Fibroblast of skin of right quadriceps (primary cell): ENCODE results near the gene SQSTM1.
"Not testable (repeated sequence)": the region's sequence is repeated elsewhere in the genome, so short reads cannot be mapped to it uniquely, and the experiment has no call there.

ENCODE experiments used
- DNase-seq: peaks from one replicate; pipeline ENCODE4 v3.0.0-alpha.2; 2013

The SQSTM1 gene

GRCh38 chr5:179827680-179828079 lies 7.0 kb downstream of the SQSTM1 start:
- DNase-seq, result peak; percentile 59

DNA sequence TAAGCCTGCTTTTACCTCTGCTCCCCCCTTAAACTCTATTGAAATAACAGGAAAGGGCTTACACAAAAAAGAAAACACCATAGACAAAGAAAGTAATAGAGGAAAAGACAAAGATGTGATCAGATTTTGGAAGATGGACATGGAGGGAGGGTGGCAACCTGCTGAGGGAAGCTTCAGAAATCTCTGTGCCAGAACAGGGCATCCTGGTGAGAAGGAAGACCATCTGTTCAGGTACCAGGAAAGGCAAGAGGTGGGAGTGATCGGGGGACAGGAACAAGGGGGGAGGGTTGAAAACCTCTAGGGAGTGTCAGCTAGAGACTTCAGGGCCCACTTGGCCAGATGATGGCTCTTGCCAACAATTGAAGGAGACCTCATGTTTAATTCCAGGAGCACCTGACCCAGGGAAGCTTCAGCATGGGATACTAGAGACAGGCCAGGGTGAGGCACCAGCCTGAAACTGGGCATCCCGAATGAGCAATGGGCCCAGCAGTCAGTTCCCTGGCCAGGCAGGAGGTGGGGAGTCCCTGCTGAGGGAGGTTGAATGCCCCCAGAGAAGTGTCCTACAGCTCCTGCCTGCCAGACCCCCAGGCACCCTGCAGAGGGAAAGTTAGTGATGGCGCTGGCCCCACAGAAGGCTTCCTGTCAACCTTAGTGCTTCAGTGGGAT lies 8.2 kb downstream of the SQSTM1 start:
- no peak for DNase-seq

DNA sequence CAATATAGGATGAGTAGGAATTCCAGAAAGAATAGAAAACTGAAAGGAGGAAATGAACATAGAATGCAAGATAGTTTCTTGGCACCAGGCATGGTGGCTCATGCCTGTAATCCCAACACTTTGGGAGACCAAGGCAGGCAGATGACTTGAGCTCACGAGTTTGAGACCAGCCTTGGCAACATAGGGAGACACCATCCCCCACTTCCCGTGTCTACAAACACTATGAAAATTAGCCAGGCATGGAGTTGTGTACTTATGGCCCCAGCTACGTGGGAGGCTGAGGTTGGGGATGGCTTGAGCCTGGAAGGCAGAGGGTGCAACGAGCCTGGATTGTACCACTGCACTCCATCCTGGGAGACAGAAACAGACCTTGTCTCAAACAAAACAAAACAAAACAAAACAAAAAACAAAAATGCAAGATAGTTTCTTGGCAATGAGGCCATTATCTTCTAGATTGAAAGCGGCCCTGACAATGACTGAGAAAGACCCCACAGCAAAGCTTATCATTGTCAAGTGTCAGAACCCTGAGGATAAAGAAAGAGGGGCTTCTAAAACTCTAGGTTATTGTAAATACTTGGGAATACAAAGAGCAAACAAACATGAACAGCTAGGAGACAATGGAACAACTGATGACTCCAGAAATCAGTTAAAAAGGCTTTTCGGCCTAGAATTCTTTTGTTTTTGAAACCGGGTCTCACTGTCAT lies 9.2 kb downstream of the SQSTM1 start:
- no peak for DNase-seq

- DNase-seq, result no peak
Measured at GRCh38 chr5:179830818-179831468, 10.2 kb downstream of the SQSTM1 start.

DNA sequence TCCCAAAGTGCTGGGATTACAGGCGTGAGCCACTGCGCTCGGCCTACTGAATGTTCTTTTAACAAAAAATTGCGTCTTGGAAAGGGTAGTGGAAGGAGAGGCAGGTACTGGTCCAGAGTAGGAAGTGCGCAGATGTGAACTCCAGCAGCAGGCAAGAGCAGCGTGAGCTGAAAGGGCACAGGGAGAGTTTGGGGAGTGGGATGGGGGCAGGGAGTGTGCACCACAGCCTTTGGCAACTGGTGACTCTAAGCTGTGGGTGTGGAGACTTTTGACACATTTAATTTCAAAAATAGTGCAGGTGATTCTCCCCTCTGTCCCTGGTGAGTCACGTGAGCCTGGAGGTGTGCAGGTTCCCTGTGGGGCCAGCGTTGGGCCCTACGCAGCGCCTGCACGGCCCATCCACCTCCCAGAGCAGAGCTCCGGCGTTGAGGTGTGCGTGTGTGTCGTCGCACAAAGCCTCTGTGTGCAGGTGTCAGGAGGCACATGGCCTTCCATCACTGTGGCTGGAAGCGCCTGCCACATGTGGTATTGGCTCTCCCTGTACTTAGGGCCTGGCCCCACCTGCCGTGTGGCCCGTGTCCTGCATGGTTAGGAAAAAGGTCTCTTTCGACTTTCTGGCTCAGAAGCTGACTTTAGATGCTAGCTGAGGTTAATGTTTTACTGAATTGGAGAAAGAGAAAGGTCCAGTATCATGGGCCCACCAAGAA lies 11.5 kb downstream of the SQSTM1 start:
- DNase-seq, result no peak

GRCh38 chr5:179833056-179833708 lies 12.5 kb downstream of the SQSTM1 start:
- DNase-seq, result no peak

- DNase-seq, result no peak
Measured at GRCh38 chr5:179833709-179834070, 13.0 kb downstream of the SQSTM1 start.

- no peak for DNase-seq
Measured at GRCh38 chr5:179834120-179834519, 13.4 kb downstream of the SQSTM1 start.

DNA sequence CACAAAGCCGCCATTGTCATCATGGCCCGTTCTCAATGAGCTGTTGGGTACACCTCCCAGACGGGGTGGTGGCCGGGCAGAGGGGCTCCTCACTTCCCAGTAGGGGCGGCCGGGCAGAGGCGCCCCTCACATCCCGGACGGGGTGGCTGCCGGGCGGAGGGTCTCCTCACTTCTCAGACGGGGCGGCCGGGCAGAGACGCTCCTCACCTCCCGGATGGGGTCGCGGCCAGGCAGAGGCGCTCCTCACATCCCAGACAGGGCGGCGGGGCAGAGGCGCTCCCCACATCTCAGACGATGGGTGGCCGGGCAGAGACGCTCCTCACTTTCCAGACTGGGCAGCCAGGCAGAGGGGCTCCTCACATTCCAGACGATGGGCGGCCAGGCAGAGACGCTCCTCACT lies 14.2 kb downstream of the SQSTM1 start:
- not testable (repeated sequence) for DNase-seq

DNA sequence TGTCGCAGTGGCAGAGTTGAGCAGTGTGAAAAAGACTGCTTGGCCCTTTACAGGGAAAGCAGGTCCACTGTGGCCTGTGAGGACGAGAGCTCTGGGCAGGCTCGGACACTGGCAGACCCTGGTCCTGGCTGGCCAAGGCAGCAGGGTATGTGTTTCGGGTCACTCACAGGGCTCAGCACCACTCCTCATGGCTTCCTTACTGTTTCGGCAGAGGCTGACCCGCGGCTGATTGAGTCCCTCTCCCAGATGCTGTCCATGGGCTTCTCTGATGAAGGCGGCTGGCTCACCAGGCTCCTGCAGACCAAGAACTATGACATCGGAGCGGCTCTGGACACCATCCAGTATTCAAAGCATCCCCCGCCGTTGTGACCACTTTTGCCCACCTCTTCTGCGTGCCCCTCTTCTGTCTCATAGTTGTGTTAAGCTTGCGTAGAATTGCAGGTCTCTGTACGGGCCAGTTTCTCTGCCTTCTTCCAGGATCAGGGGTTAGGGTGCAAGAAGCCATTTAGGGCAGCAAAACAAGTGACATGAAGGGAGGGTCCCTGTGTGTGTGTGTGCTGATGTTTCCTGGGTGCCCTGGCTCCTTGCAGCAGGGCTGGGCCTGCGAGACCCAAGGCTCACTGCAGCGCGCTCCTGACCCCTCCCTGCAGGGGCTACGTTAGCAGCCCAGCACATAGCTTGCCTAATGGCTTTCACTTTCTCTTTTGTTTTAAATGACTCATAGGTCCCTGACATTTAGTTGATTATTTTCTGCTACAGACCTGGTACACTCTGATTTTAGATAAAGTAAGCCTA lies 15.7 kb downstream of the SQSTM1 start:
- no peak for DNase-seq

DNA sequence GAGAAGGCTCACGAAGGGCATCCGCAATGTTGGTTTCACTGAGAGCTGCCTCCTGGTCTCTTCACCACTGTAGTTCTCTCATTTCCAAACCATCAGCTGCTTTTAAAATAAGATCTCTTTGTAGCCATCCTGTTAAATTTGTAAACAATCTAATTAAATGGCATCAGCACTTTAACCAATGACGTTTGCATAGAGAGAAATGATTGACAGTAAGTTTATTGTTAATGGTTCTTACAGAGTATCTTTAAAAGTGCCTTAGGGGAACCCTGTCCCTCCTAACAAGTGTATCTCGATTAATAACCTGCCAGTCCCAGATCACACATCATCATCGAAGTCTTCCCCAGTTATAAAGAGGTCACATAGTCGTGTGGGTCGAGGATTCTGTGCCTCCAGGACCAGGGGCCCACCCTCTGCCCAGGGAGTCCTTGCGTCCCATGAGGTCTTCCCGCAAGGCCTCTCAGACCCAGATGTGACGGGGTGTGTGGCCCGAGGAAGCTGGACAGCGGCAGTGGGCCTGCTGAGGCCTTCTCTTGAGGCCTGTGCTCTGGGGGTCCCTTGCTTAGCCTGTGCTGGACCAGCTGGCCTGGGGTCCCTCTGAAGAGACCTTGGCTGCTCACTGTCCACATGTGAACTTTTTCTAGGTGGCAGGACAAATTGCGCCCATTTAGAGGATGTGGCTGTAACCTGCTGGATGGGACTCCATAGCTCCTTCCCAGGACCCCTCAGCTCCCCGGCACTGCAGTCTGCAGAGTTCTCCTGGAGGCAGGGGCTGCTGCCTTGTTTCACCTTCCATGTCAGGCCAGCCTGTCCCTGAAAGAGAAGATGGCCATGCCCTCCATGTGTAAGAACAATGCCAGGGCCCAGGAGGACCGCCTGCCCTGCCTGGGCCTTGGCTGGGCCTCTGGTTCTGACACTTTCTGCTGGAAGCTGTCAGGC lies 16.6 kb downstream of the SQSTM1 start:
- no peak for DNase-seq

DNA sequence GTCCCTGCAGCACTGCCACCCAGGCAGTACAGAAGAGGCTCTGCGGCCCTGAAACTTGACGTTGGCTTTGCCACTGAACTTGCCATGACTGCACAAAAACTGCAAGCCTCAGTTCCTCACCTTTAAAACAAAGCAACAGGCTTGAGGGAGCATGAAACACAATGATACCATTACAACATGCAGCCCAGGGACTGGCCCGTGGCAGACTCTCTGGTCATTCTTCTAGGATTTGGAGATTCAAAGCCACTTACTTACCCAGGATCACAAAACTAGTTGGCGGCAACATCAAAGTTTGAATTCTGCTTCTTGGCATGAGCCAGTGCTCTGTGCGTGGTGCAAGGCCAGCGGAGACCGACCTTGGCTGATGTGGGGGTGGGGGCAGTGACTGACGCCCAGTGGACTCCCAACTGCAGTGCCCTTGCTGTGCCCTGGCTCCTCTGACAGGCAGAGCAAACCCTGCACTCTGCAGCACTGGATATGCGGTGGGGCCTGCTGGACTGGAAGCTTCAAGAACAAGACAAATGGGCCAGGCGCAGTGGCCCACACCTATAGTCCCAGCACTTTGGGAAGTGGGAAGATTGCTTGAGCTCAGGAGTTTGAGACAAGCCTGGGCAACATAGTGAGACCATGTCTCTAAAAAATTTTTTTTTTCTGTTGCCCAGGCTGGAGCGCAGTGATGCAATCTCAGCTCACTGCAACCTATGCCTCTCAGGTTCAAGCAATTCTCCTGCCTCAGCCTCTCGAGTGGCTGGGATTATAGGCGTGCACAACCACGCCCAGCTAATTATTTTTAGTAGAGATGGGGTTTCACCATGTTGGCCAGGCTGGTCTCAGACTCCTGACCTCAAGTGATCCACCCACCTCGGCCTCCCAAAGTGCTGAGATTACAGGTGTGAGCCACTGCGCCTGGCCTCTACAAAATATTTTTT lies 18.9 kb downstream of the SQSTM1 start:
- DNase-seq, result no peak

DNA sequence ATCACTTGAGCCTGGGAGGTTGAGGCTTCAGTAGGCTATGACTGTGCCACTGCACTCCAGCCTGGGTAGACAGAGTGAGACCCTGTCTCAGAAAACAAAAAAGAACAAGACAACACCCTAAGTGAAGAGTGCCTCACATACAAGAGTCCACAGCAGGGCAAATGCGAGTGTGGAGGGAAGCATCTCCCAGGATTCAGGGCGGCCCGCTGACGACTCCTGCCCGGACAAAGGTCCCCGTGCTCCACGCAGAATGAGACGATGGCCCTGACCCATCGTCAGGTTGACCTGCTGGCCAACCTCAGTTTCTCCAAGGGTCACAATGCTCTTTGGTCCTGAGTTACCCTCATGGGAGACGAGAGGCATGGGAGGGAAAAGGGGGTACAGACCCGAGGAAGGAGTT lies 19.6 kb downstream of the SQSTM1 start:
- DNase-seq, result no peak

GRCh38 chr5:179840766-179841165 lies 20.1 kb downstream of the SQSTM1 start:
- no peak for DNase-seq

GRCh38 chr5:179841621-179842020 lies 20.9 kb downstream of the SQSTM1 start:
- DNase-seq, result no peak

- no peak for DNase-seq
Measured at GRCh38 chr5:179852993-179853547, 32.4 kb downstream of the SQSTM1 start.

- DNase-seq, result no peak
Measured at GRCh38 chr5:179854356-179854755, 33.7 kb downstream of the SQSTM1 start.

DNA sequence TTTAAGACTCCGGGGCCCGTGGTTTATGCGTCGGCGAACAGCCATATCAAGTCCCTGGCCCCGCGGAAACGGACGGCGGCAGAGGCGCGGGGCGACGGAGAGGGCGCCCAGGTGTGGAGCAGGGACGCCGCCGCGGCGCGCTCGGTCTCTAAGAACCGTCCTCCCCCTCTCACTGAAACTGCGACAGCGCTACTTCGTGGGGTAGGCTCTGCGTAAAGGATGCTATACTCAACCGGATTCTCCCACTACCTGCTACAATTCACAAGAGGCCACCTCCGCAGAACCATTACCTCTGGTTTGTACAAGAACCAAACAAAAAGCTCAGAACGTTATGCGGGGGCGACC lies 37.5 kb downstream of the SQSTM1 start:
- no peak for DNase-seq

DNA sequence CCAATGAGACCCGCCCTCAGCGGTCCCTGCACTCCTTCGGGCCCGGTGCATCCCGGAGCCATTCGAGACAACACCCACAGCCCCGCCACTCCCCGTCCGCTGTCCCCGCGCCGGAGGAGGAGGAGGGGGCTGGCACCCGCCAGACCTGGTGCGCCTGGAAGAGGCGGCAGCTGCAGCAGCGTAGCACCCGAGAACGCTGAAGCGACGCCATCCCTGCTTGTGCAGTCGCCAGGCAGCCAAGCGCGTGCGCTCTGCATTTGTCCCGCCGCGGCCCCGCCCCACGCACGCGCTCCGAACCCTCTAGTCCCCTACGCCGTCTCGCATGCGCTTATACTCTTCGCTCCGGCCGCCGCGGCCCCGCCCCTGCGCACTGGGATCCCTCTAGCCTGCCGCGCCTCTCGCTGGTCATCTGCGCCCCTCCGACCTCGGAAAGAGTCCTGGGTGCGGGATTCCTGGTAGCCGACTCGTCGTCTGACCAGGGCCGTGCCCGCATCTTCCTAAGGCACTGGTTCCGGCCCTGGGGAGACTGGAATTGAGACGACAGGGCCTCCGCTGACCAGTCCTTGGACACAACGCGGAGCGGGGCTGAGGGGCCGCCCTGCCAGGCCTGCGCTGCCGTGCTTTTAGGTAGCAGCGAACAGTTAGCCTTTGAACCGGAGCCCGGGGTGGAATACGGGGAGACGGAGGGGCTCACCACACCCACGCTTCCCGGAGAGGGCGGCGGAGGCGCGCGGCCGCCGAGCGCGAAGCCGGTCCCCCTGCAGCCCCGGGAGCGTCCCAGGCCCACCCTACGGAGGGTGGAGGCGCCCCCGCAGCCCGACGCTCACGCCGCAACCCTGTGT lies 38.1 kb downstream of the SQSTM1 start, which contains the start of gene MRNIP:
Gene MRNIP, minus strand, starts transcription at position 232 of the 842 bp plus-strand sequence. Its CDS starts 21 bp downstream, at position 211.
- DNase-seq, result peak; percentile 90
